NOMO-1 (cell line): ENCODE data around the gene DCAF11.

Experiments
- DNase-seq, 2 experiments: peaks; one replicate each; lab custom pipeline; 2025; ENCODE audit not compliant: unreplicated experiment in 2 of 2; lab: John Stamatoyannopoulos, UW

Gene DCAF11

DNA sequence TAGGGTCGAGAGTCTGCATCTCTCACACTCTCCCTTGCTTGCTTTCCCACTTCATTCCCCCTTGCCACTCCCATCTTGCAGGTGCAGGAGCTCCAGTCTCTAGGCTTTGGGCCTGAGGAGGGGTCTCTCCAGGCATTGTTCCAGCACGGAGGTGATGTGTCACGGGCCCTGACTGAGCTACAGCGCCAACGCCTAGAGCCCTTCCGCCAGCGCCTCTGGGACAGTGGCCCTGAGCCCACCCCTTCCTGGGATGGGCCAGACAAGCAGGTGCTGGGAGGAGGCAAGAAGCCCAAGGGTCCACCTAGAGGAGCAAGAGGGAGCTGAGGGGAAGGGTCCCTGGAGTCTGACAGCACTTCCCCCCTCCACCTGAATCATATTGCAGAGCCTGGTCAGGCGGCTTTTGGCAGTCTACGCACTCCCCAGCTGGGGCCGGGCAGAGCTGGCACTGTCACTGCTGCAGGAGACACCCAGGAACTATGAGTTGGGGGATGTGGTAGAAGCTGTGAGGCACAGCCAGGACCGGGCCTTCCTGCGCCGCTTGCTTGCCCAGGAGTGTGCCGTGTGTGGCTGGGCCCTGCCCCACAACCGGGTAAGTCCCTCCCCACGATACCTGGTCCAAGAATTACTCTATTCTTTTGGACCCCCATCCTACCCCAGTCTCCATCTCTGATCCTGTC, 37.0 kb downstream of the DCAF11 start:
- DNase-seq, result no peak

GRCh38 chr14:24155100-24155499, 40.5 kb downstream of the DCAF11 start:
- DNase-seq, result no peak

DNA sequence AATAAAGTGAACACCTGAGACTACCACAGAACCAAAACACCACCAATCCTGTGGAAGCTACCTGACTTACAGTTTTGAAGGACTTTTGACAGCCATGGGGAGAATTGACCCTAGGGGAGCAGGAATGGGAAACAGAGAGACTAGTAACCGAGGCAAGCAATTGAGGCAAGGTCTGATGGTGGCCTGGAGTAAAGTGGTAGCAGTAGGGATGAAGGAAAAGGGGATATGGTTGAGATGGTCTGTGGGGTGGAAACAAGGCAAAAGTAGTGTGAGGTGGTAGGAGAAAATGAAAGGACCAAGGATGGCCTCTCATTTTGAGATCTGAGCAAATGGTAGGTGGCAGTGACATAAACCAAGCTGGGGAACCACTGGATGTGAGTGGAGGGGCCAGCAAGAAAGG, 42.3 kb downstream of the DCAF11 start:
- DNase-seq, result no peak

DNA sequence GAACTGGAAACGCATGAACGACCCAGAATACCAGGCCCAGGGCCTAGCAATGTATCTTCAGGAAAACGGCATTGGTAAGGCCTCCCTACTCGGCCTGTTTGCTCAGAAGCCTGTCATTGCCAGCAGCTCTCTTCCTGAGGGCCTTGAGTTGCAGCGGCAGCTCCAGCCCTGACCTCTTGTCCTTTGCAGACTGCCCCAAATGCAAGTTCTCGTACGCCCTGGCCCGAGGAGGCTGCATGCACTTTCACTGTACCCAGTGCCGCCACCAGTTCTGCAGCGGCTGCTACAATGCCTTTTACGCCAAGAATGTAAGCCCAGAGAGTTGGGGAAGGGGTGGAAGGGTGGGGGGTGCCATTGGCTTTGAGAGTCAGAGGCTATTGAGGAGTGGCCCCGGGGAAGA, 42.8 kb downstream of the DCAF11 start:
- DNase-seq, result no peak

GRCh38 chr14:24159777-24160498, 45.4 kb downstream of the DCAF11 start:
- DNase-seq, result no peak

- no peak for DNase-seq
Observed at GRCh38 chr14:24160499-24160849, 45.9 kb downstream of the DCAF11 start.

GRCh38 chr14:24160850-24161804, 46.5 kb downstream of the DCAF11 start, which contains the start of gene IRF9:
TSS of gene IRF9 (plus strand) at chr14:24161265. CDS start at chr14:24162145, 880 bp downstream.
- peak; percentile 96 to 97 for DNase-seq

DNA sequence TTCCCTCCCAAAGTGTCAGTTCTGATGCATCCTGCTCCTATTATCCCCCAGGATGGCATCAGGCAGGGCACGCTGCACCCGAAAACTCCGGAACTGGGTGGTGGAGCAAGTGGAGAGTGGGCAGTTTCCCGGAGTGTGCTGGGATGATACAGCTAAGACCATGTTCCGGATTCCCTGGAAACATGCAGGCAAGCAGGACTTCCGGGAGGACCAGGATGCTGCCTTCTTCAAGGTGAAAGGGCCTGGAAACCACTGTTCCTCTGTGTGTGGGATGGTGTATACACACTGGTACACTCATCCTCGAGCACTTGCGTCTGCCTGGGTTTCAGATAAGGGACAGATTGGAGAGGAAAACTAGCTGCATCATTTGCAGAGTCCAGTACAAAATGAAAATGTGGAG, 47.5 kb downstream of the DCAF11 start:
- DNase-seq, result no peak

- DNase-seq, result no peak
Observed at GRCh38 chr14:24164518-24164991, 50.0 kb downstream of the DCAF11 start.

GRCh38 chr14:24165785-24166184, 51.2 kb downstream of the DCAF11 start:
- no peak for DNase-seq

- peak in 1 of 2 experiments; percentile 1 for DNase-seq
Observed at GRCh38 chr14:24167469-24168114, 53.0 kb downstream of the DCAF11 start.

DNA sequence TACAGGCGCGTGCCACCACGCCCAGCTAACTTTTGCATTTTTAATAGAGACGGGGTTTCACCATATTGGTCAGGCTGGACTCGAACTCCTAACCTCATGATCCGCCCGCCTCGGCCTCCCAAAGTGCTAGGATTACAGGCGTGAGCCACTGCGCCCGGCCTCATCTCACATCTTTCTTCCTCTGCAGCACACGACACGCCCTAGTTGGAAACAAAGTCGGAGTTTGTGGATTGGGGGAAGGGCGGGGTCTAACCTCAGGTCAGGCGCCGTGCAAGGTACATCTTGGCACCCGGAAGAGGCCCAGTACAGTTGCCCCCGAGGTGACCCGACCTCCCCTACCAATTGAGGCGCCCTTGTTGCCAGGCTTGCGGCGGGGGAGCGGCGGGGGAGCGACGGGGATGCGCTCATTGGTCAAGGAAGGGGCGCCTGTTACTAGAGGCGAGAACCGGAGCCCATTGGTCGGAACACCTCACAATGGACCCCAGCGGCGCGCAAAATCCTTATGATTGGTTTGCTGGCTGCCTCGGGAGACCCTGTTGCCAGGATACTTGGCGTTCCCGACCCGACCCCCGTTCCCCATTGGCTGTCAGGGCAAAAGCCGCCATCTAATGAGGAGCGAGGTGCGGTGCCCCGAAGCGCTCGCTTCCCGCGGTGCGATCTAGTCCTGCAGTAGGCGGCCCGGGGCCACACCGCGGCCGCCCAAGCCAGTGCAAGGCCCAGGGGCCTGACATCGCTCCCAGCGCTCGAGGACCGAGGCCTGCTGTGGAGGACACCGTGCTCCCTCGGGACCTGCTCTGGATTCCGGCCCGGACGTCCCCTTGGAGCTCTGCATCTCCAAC, 57.1 kb downstream of the DCAF11 start, which contains the start of gene REC8:
REC8 (plus strand) TSS at position 659 of the 839 bp plus-strand sequence. CDS start 473 bp downstream, outside the sequence.
- no peak for DNase-seq

GRCh38 chr14:24172261-24172860, 57.8 kb downstream of the DCAF11 start:
- DNase-seq, result no peak

GRCh38 chr14:24172871-24173281, 58.3 kb downstream of the DCAF11 start:
- no peak for DNase-seq
